GM21360 (cell line): Measurements from ENCODE around the gene RGS7BP.
"Not testable (repeated sequence)": the region's sequence is repeated elsewhere in the genome, so short reads cannot be mapped to it uniquely, and the experiment has no call there.

Source experiments
- ATAC-seq: cut with Tn5 transposase; IDR thresholded peaks from one replicate; pipeline ENCODE4 v1.9.1; 2021; ENCODE audit warnings: mild to moderate bottlenecking, moderate library complexity; ENCODE audit not compliant: unreplicated experiment

RGS7BP gene

DNA sequence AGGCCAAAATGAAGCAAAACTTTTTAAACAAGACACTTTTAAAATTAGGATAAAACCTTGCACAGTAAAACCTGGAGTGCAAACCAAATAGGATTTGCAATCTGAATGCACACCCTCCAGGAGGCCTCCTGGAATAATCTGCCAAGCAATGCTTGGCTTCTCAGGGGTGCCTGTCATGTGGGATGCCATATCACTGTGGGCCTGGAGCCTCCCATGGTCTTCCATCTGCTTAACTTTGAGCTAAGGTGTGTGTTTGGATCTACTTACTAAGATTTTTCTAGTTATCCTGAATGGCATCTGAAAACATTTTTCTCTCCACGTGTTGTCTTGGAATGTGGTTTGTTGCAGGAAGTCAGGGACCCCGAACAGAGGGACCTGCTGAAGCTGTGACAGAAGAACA, 52.1 kb downstream of the RGS7BP start:
- no peak for ATAC-seq

DNA sequence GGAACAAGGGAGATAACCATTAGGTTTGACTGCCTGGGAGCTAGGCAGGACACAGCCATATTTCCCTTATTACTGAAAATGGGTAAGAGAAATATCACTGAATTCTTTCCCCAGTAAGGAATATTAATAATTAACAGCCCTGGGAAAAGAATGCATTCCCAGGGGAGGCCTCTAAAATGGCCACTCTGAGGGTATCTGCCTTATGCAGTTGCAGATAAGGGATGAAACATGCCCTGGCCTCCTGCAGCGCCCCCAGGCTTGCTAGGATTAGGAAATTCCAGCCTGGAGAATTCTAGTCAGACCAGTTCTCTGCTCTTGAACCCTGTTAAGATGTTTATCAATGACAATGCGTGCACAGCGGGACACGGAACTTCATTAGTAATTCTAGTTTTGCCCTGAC, 52.8 kb downstream of the RGS7BP start:
- ATAC-seq = not testable (repeated sequence)

DNA sequence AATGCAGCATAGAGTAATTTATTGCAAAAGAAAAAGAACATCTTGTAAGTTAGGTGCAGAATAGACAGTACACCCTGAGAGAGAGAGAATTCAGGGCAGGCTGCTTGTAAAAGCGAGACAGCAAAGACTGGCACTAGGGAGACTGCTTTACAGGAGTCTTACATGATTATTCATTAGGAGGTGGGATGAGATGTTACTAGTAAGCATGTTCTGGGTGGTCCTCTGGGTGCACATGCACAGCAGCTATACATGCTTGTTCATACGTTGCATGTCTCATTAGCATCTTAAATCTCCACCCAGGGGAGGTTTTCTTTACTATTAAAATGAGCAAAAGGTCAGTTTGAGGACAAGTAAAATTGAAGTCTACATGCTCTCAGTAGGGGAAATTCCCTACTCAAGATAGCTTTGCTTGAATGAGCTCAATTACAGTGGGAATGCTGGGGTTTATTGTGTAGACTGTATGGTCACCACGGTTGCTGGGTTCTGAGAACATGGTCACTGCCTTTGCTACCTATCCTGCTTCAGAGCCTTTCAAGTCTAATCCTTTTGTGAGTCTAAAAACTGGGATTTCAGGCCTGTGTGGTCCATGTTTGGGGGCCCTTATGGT, 60.6 kb downstream of the RGS7BP start:
- no peak for ATAC-seq

DNA sequence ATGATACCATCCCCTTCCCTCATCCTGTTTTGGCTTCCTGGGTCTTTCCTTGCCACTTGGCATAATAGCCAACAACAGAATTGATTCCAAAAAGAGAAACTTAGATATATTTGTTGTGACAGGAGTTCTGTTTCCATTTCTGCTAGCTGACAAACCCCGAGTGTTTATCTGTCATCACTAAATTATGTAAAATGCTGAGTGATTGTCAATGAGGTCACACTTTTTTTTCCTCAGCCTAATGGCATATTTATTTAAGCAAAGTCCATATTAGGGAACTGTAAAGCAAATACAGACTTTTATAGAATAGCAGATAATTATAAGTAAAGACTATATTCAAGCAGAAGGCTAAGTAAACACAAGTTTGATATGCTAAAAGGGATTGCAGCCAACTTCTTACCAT, 64.0 kb downstream of the RGS7BP start:
- no peak for ATAC-seq

DNA sequence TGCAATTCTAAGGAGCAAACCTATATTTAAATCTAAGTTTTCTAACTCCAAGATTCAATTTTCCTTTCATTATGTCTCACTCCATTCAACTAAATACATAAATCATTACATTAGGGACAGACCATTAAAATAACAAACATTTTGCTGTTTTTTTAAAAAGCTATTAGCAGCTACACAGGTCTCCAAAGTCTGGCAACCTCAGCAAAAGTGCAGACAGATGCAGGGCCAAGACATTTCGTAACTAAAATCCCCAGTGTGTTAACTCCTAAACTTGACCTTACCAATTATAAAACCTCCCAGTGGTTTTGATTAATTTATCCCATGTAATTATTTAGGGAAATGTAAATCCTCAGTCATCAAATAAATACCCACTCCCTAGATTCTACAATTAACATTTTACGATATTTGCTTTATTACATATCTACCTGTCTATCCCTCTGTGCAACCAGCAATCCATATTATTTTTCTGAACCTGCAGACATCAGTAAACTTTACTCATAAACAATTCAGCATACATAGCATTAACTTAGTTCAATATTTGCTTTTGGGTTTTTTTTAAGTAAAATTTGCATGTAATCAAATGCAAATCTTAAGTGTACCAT, 64.7 kb downstream of the RGS7BP start:
- no peak for ATAC-seq

DNA sequence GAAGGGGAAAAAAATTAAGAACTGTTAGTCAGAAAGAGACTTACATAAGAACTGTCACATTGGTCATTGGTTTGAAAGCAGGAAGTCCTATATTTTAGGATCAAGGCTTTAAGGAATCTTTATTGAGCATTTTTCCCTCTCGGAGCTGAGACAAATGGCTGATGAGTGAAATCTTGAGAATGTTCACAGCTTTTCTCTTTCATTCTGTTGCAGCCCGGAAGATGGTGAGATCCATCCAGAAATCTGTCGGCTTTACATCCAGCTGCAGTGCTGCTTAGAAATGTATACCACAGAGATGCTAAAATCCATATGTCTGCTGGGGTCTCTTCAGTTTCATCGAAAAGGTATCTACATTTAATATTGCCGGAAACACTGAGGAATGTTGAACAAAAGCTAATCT, 69.7 kb downstream of the RGS7BP start:
- no peak for ATAC-seq

DNA sequence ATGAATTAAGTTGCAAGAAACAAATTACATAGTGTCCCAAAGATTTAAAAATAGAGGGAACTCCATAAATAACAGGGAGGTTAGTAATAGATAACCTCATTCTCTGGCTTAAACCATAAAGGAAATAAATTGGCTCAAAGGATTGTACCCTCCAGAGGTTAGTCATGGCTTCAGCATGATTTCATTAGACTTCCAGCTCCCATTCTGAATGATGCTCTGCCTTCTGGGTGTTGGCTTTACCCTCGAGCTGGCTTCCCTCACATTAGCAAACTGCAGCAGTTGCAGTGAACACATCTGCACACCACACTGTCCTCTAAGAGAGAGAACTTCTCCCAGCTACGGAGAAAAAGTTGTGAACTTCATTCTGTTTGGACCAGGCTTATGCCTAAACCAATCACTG, 70.4 kb downstream of the RGS7BP start:
- ATAC-seq = no peak

DNA sequence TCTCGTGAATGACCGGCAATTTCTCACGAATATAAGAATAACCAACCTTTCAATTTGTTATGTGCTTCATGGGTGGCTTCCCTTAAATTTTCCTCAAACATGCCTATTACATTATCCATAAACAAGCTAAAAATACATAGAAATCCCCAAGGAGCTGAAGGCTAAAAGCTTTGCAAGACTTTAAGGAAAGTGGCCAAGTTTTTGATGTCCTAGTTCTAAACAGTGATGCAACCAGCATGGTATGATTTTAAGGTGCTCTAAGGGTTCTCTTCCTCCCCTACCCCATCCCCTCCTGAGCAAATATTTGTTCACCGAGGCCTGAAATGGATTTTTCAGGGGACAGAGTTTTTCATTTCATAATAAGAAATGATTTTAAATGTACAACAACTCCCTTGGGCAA, 79.8 kb downstream of the RGS7BP start:
- ATAC-seq = no peak

DNA sequence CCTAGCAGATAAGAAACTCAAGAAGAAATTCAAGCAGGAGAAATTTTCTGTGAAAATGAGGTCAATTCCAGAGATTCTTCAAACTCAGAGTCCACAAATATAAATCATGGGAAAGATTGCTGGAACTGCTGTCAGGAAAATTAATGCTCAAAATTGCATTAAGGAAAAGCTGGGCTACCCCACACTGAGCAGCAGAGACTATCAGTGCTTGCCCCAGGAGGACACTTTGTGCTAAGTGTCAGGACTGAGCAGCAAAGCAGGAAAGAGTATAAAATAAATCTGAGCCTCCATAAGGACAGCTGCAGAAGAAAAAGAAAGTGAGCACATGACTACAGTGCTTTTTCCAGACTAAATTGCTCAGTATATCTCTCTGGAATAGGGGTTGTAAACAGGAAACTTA, 81.6 kb downstream of the RGS7BP start:
- ATAC-seq = no peak

DNA sequence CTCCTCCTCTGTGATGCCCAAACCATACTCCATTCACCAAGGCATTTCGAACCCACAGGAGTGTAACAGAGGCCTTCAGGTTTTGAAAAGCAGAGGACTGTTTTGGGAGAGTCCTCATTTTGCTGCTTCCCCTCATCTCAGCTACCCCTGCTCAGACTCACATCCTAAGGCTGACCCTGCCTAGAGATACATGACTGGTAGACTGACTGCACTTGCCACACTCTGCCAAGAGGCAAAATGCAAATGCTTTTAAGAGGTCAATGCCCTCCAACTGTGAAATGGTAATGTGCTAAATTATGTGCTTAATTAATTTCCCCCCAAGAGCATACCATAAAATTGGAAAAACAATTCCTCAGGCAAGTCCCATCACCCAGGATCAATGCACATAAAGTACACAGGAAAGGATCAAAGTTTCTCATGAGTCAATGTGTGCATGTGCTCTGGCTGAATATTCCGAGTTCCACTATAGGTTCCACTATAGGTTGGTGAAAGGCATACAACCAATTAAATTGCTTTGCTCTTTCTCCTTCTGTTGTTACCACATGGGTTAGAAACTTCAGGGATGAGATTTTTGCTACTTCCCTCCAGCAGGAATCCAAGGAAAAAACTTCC, 87.0 kb downstream of the RGS7BP start:
- ATAC-seq = no peak

DNA sequence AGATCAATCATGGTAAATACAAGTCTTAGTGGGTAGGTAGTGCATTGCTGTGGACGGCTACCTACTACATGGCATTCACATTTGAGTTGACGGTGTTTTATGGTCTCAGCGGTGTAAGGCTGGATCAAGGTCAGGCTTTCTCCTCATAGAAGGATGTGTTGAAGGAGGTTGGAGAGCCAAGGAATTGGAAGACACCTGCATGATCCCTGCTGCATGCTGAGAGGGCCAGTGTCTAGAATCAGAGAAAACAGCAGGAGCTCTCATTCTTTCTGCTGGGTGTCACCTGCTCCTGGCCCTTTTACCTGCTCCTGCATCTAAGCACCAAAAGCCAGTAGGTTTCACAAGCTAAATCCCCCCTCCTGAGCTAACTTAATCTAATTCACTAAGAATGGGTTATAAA, 88.2 kb downstream of the RGS7BP start:
- ATAC-seq = no peak

DNA sequence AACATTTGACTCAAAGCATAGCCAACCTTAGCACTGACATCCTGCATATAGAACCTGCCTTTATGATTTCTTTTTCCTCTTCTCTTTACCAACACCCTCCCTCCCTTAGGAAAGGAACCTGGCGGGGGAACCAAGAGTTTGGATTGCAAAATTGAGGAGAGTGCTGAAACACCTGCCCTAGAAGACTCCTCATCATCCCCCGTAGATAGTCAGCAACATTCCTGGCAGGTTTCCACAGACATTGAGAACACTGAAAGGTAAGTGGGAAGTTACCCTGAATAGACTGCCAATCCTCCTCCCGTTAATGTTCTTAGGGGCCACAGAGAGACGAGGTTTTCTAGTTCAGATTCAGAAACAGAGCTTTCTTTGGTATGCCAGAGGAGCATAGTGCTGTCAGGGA, 88.8 kb downstream of the RGS7BP start:
- no peak for ATAC-seq

DNA sequence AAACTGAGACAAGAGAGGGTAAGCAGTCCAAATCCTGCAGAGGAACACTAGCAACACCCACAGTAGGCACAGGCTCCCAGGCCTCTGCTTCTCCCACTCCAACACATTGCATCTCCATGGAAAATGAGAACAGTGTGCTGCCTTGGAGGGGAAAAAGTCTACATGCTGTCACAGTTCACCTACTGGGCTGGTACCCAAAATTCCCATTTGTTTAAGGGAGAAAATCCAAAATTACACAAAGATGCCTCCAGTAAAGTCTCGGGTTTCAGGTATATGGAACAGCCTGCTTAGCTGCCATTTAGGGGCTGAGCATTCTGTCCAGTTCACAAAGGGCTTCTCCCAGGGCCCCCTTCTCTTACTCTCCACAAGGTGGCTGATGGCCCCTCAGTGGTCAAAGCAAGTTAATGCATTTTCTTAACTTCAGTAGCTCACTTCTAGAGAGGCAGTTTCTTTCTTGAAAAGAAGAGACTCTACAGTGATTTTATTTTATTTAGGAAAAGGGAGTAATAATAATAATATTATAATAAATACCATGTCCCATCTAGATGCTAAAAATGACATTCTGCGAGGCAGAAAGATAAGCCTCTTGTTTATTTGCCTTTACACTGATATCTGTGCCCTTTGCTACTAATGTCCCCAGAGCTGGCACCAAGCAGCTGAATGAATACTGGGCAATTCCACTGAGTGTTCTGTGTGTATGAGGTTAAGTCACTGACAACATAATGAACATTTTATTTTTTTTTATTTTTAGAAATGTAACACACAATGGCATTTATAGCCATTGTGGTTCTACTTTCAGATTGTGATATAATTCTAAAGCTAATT, 89.4 kb downstream of the RGS7BP start:
- ATAC-seq = no peak

DNA sequence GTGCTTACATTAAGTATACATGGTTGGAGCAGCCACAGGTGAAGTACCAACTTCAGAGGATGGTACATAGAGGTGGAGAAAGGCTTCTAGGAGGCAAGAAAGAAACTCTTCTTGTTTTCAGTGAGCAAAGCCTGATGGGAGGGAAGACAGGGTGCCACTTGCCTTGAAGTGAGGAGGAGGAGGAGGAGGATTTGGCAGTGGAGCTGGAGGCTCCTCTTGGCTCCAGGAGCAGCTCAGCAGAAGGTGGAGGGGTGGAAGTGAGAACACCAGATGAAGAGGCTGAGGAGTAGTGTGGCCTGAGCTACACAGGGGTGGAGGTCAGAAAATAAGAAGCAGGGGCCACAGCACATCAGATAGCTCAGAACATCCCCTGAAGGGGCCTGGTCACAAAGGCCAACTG, 93.4 kb downstream of the RGS7BP start:
- ATAC-seq = no peak

DNA sequence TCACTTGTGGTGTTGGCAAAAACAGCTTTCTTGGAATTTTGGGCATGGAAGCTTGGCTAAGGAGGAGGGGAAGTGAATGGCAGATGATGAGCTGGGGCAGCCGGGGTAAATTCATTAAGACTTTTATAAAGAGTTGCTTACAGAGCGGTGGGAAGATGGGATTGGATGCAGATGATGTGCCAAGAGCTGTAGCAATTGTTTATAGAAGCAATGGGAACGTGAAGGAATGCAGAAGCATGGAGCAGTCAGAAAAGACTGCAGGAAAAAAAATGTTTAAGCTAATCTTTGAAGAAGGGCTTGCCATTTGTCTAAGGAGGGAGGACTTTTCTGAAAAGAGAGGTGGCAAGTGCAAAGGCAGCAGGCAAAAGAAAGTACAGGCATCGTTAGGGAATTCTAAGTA, 97.9 kb downstream of the RGS7BP start:
- ATAC-seq = no peak

DNA sequence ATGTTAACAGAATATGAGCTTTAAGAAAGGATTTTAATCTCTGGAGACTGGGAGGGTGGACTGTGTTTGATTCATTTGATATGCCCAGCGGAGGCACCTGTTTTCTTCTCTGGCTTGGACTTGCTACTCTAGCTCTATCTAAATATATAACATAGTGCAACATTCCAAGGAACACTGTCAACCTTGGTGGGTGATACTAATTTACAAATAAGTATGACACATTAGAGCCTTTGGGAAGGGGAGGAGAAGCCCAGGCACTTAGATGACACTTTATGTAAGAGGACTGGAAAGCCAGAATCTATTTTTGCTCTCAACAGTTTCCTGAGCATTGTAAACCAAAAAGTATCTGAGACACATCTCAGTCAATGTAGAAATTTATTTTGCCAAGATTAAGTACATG, 101.1 kb downstream of the RGS7BP start:
- ATAC-seq = no peak

DNA sequence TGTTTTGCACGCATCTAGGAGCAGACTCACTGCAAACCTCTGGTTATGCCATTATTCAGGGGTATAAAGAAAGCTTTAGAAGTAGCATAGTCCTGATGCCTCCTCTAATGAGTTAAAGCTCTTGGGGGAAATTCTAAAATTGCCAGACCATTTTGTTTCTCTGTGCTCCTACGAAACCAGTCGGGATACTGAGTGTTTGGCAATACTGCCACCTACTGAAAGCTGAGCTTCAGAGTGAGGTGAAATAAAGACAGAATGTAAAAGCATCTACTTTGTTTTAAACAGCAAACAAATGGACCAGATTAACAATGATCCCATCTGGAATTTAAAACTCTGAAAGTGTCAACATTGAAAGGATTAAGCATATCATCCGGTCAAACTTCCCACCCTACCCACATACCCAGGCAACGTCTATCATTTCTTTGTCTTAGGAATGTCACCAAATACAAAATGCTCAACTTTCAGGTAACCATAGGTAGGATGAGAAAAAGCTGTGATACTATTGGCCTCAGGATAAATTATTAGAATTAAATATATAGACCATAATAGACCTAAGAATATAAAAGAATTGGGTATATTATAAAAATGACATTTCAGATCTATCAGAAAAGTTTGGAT, 106.6 kb downstream of the RGS7BP start:
- peak; percentile 62 for ATAC-seq

DNA sequence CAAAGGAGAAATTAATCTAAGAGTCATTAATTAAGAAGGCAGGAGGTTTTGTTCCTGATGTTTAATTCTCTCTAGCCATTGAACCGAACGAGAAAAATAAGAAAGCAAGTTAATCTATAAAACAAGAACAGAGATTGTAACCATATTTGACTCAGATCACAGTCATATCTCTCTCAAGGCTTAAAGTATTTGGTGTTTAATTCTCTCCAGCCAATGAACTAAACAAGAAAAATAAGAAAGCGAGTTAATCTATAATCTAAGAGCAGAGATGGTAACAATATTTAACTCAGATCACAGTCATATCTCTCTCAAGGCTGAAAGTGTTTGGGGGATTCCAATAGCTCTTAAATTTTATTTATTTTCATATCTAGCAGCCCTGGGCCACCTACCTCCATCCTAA, 110.1 kb downstream of the RGS7BP start:
- ATAC-seq = no peak

DNA sequence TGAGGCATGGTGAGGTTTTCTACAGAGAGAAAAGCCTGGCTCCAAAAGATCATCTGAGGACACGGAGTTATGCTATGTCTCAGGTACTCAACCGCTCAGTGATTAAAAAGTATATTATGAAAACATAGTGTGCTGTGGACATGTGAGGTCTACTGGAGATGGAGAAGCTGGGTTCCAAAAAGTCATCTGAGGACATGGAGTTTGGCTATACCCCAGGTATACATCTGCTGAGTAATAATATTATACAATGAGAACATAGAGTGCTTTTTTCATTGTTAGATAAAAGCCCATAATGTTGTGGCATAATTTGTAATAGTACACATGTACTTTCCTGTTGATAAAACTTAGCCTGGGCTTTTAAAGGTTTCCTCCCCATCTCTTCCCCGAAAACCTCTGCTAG, 113.8 kb downstream of the RGS7BP start:
- ATAC-seq = no peak

DNA sequence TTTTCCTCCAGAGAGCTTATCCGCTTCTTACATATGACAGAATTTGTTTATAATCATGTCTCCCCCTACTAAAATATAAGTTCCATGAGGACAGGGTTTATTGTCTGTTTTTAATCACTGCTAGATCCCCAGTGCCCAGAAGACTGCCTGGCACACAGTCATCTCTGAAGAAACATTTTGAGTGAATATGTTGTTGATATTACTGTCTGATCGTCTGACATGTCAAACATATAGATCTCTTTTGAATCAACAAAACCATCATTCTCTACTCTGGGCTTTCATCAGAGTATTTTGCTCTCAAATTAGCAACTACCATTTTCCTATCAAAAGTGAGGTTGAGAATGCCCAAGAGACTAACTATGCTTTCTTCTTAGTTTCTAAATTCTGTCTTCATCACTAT, 117.2 kb downstream of the RGS7BP start:
- no peak for ATAC-seq

DNA sequence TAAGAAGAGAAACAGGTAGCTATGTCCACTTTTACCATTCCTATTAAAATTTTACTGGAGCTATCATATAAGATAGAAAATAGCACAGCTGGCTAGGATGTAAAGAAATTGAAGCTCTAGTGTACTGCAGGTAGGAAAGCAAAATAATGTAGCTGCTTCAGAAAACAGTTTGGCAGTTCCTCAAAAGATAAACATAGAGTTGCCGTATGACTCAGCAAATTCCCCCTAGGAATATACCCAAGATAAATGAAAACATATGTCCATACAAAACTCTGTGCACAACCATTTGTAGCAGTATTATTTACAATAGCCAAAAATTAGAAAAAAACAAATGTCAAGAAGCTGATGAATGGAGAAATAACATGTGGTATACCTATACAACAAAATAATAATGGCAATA, 119.9 kb downstream of the RGS7BP start:
- no peak for ATAC-seq

DNA sequence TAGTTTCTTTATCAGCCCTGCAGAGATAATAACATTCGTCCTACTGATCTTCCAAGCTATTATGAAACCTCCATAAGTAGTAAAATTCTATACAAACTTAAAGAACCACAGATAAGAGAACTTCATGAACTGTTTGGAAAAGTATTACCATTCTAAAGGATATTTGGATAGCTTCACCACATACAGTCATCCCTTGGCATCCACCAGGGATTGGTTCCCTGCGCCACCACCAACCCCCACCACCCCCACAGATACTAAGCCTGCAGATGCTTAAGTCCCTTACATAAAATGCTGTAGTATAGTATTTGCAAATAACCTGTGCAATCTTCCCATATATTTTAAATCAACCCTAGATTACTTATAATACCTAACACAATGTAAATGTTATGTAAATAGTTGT, 123.1 kb downstream of the RGS7BP start:
- ATAC-seq = no peak
